DND-41 (cell line): Measurements from ENCODE around the gene DEPDC7.
"Not testable (repeated sequence)": the region's sequence is repeated elsewhere in the genome, so short reads cannot be mapped to it uniquely, and the experiment has no call there.

ENCODE experiments used
- ATAC-seq: fragments of 200-7000 bp; cut with Tn5 transposase; 3 replicates; pipeline ENCODE4 v1.9.1; 2021; ENCODE audit warnings: low read depth; ENCODE audit not compliant: insufficient read depth
- DNase-seq: peaks from one replicate; pipeline ENCODE4 v3.0.0-alpha.2; 2020
- H2AFZ ChIP-seq: 2 replicates; pipeline ENCODE4 v1.6.0; 2012; ENCODE audit warnings: low read depth, low read length
- H3K27ac ChIP-seq: 2 replicates; pipeline ENCODE4 v1.5.1; 2012; ENCODE audit warnings: low read length, inconsistent platforms
- H3K27me3 ChIP-seq: fragments of 200-600 bp; sonication (generic); 2 replicates; pipeline ENCODE4 v1.6.0; 2012; ENCODE audit warnings: low read length, mild to moderate bottlenecking, inconsistent platforms; ENCODE audit not compliant: insufficient read depth, poor library complexity
- H3K36me3 ChIP-seq: 2 replicates; pipeline ENCODE4 v1.5.1; 2012; ENCODE audit warnings: low read length, inconsistent platforms; ENCODE audit not compliant: insufficient read depth
- H3K4me1 ChIP-seq: 2 replicates; pipeline ENCODE4 v1.5.1; 2012; ENCODE audit warnings: mild to moderate bottlenecking, low read length; ENCODE audit not compliant: insufficient read depth
- H3K4me2 ChIP-seq: 2 replicates; pipeline ENCODE4 v1.6.0; 2012; ENCODE audit warnings: mild to moderate bottlenecking, moderate library complexity, low read length, inconsistent platforms; ENCODE audit not compliant: insufficient read depth
- H3K4me3 ChIP-seq, 2 experiments: fragments of 200-600 bp in 1 of 2; shearing (Covaris generic) in 1 of 2; 2 replicates each; pipeline ENCODE4 v1.5.1; 2012 to 2016; ENCODE audit warnings: inconsistent platforms in 2 of 2, low read length in 2 of 2, mild to moderate bottlenecking in 2 of 2, low read depth in 1 of 2, moderate library complexity in 1 of 2
- H3K79me2 ChIP-seq: 2 replicates; pipeline ENCODE4 v1.6.0; 2012; ENCODE audit warnings: low read length, inconsistent platforms; ENCODE audit not compliant: insufficient read depth
- H3K9ac ChIP-seq: 2 replicates; pipeline ENCODE4 v1.6.0; 2012; ENCODE audit warnings: low read depth, mild to moderate bottlenecking, inconsistent platforms, low read length, moderate library complexity
- H3K9me3 ChIP-seq: 2 replicates; pipeline ENCODE4 v1.5.1; 2012; ENCODE audit warnings: low read length, moderate library complexity, mild to moderate bottlenecking, inconsistent platforms; ENCODE audit not compliant: insufficient read depth, severe bottlenecking
- H4K20me1 ChIP-seq: 2 replicates; pipeline ENCODE4 v1.6.0; 2012; ENCODE audit warnings: low read length; ENCODE audit not compliant: insufficient read depth
- EZH2 ChIP-seq: IDR thresholded peaks from 3 replicates; pipeline ENCODE4 v1.6.1; 2012; ENCODE audit warnings: borderline replicate concordance, low read depth, mild to moderate bottlenecking, moderate library complexity, low read length, inconsistent platforms; ENCODE audit not compliant: severe bottlenecking
- TF ChIP-seq, protein P1 (sequence below): IDR thresholded peaks from 2 replicates; pipeline ENCODE4 v1.5.1; 2012; ENCODE audit warnings: borderline replicate concordance, low read length, moderate library complexity, mild to moderate bottlenecking; ENCODE audit not compliant: poor library complexity, severe bottlenecking; ENCODE audit errors: extremely low read depth

DEPDC7 gene

DNA sequence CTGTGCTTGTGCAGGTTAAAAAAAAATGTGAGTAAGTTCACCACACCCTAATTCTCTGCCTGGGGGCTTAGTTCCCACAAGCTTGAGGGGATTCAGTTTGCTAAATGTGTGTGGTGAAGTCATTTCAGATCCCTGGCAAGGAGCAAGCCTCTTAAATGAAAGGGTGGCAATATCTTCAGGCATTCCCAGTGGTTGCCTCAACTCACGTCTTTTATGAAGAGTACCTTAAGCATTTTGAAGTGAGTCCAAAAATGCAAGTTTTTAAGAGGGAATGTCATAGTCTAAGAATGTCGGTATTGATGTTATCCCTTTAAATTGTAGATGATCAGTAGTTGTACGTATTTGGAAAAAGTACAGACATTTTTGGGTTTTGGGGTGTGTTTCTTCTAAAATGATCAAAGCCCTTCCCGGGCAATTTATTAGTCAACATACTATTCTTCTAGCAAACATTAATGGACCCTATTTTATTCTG is 28.6 kb downstream of the DEPDC7 start:
- no peak overlapping the region for H2AFZ ChIP-seq
- H3K9me3 ChIP-seq, result no peaks in the 10 kb centered on the region
- no peak overlapping the region for H3K27ac ChIP-seq
- H3K79me2 ChIP-seq, result peaks cover 20% of the 10 kb centered on the region
- no peak for TF ChIP-seq EZH2
- TF ChIP-seq, protein P1, sequence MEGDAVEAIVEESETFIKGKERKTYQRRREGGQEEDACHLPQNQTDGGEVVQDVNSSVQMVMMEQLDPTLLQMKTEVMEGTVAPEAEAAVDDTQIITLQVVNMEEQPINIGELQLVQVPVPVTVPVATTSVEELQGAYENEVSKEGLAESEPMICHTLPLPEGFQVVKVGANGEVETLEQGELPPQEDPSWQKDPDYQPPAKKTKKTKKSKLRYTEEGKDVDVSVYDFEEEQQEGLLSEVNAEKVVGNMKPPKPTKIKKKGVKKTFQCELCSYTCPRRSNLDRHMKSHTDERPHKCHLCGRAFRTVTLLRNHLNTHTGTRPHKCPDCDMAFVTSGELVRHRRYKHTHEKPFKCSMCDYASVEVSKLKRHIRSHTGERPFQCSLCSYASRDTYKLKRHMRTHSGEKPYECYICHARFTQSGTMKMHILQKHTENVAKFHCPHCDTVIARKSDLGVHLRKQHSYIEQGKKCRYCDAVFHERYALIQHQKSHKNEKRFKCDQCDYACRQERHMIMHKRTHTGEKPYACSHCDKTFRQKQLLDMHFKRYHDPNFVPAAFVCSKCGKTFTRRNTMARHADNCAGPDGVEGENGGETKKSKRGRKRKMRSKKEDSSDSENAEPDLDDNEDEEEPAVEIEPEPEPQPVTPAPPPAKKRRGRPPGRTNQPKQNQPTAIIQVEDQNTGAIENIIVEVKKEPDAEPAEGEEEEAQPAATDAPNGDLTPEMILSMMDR, result no peak
- ATAC-seq, result no peak
- no peak overlapping the region for H3K4me2 ChIP-seq
- no peaks in the 10 kb centered on the region for H4K20me1 ChIP-seq
- H3K9ac ChIP-seq, result no peak overlapping the region
- peaks cover 14% of the 10 kb centered on the region for H3K4me1 ChIP-seq
- no peak overlapping the region for H3K4me3 ChIP-seq
- H3K36me3 ChIP-seq, result peaks cover 37% of the 10 kb centered on the region
- no peak for DNase-seq
- no peaks in the 10 kb centered on the region for H3K27me3 ChIP-seq

DNA sequence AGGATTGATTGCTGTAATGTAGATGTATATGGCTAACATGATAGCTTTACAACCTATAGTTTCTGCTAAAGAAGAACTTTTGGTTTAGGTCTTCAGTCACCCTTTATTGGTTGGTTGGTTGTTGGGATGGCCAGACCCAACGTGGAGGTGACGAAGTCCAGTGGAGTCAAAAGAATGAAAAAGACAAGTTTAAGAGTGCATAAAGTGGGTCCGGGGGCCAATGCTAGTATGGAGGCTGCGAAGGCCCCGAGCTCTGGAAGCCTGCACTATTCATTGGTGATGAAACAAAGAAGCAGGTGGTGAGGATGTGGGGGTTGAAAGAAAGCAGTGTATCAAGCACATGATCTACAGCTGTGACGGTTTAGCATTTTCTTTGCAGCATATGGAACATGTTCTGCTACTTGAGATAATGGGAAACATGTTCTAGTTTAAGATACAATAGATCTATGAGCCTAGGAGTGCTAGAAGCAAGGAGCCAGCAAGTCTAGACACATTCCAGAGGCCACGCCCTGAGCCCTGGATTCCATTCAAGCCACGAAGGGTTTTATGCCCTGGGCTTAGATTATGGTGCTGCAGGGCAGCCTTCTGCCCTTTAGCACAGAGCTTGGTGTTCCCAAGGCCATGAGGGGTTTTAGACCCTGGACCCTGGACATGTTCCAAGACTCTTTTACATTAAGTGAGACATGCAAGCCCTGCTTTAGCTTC is 30.0 kb downstream of the DEPDC7 start:
- Histone ChIP-seq H3K4me3 (no peak overlapping the region), H3K4me2 (no peak overlapping the region), H3K9me3 (no peaks in the 10 kb centered on the region), H2AFZ (no peak overlapping the region), H4K20me1 (no peaks in the 10 kb centered on the region), H3K27ac (no peak overlapping the region), H3K79me2 (peaks cover 6% of the 10 kb centered on the region), H3K4me1 (peaks cover 6% of the 10 kb centered on the region), H3K27me3 (no peaks in the 10 kb centered on the region), H3K9ac (no peak overlapping the region), H3K36me3 (peaks cover 37% of the 10 kb centered on the region)
- ATAC-seq (no peak), DNase-seq (no peak)
- TF ChIP-seq EZH2, result no peak
- TF ChIP-seq, protein P1, result no peak

DNA sequence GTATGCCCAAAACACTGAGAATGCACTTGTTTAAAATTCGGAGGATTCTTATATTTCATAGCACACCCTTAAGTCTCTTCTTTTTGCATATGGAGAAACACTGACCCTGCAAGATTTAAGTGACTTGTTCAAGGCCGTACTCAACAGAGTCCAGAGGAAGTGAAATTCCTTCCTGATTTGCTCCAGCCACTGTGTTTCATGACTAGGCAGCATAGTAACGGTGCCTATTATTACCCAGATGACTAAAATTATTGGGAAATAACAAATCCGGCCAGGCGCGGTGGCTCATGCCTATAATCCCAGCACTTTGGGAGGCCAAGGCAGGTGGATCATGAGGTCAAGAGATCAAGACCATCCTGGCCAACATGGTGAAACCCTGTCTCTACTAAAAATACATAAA is 33.0 kb downstream of the DEPDC7 start:
- H3K27ac ChIP-seq, H3K4me1 ChIP-seq, H3K9me3 ChIP-seq, ATAC-seq, H3K4me3 ChIP-seq, H2AFZ ChIP-seq, H3K9ac ChIP-seq, H3K27me3 ChIP-seq, DNase-seq, H3K4me2 ChIP-seq, H3K79me2 ChIP-seq, H4K20me1 ChIP-seq: not testable (repeated sequence)
- peaks cover 35% of the 10 kb centered on the region for H3K36me3 ChIP-seq

DNA sequence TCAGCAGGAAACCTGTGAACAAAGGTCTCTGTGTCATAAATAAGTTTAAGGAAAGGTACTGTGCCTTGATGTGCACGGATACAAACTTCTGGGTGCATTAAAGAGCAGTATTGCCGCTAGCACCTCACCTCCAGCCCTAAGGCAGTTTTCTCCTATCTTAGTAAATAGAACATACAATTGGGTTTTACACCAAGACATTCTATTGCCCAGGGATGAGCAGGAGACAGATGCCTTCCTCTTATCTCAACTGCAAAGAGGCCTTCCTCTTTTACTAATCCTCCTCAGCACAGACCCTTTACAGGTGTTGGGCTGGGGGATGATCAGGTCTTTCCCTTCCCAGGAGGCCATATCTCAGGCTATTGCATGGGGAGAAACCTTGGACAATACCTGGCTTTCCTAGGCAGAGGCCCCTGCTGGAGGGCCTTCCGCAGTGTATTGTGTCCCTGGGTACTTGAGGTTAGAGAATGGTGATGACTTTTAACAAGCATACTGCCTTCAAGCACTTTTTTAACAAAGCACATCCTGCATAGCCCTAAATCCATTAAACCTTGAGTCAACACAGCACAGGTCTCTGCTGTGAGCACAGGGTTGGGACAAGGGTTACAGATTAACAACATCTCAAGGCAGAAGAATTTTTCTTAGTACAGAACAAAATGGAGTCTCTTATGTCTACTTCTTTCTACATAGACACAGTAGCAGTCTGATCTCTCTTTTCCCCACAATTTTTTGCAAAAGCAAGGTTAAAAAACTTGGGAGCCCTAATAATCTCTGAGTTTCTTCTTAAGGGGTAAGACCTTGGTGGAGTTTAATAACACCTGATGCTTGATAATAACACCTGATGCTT is 34.1 kb downstream of the DEPDC7 start:
- H3K27me3 ChIP-seq, H3K4me3 ChIP-seq, H3K4me1 ChIP-seq, H3K9me3 ChIP-seq, H2AFZ ChIP-seq, H3K79me2 ChIP-seq, DNase-seq, H4K20me1 ChIP-seq, ATAC-seq, H3K4me2 ChIP-seq, H3K9ac ChIP-seq, H3K27ac ChIP-seq: not testable (repeated sequence)
- H3K36me3 ChIP-seq, result peaks cover 28% of the 10 kb centered on the region
